ENCODE data around the gene C1orf141.
"Not testable (repeated sequence)": the region's sequence is repeated elsewhere in the genome, so short reads cannot be mapped to it uniquely, and the experiment has no call there.

The C1orf141 gene

GRCh38 chr1:67141832-67142231 lies 7.1 kb upstream of the C1orf141 start:
- not testable (repeated sequence) for ATAC-seq

- ATAC-seq = no peak
Measured at GRCh38 chr1:67140460-67140859, 5.7 kb upstream of the C1orf141 start.

- ATAC-seq = no peak
Measured at GRCh38 chr1:67138813-67139499, 4.2 kb upstream of the C1orf141 start.

GRCh38 chr1:67137307-67137753 lies 2.6 kb upstream of the C1orf141 start:
- no peak for ATAC-seq

- ATAC-seq = no peak
Measured at GRCh38 chr1:67135354-67135753, 584 bp upstream of the C1orf141 start.

GRCh38 chr1:67133177-67133576 lies 1.6 kb downstream of the C1orf141 start:
- no peak for ATAC-seq

GRCh38 chr1:67130673-67131072 lies 4.1 kb downstream of the C1orf141 start:
- no peak for ATAC-seq

GRCh38 chr1:67126974-67127373 lies 7.8 kb downstream of the C1orf141 start:
- no peak for ATAC-seq

- ATAC-seq = no peak
Measured at GRCh38 chr1:67126111-67126746, 8.5 kb downstream of the C1orf141 start.

- no peak for ATAC-seq
Measured at GRCh38 chr1:67124455-67124854, 10.3 kb downstream of the C1orf141 start.

GRCh38 chr1:67120855-67121619 lies 13.7 kb downstream of the C1orf141 start:
- no peak for ATAC-seq

GRCh38 chr1:67118646-67119045 lies 16.1 kb downstream of the C1orf141 start:
- ATAC-seq = no peak

GRCh38 chr1:67118191-67118590 lies 16.6 kb downstream of the C1orf141 start:
- no peak for ATAC-seq

GRCh38 chr1:67114162-67114561 lies 20.6 kb downstream of the C1orf141 start:
- no peak for ATAC-seq

GRCh38 chr1:67110352-67110751 lies 24.4 kb downstream of the C1orf141 start:
- no peak for ATAC-seq

- ATAC-seq = no peak
Measured at GRCh38 chr1:67105508-67105907, 29.3 kb downstream of the C1orf141 start.

- ATAC-seq = no peak
Measured at GRCh38 chr1:67103548-67103947, 31.2 kb downstream of the C1orf141 start.

GRCh38 chr1:67100833-67101232 lies 33.9 kb downstream of the C1orf141 start:
- no peak for ATAC-seq

- ATAC-seq = no peak
Measured at GRCh38 chr1:67097305-67097704, 37.5 kb downstream of the C1orf141 start.

GRCh38 chr1:67094191-67094590 lies 40.6 kb downstream of the C1orf141 start:
- no peak for ATAC-seq

- no peak for ATAC-seq
Measured at GRCh38 chr1:67089685-67090208, 45.0 kb downstream of the C1orf141 start.

- no peak for ATAC-seq
Measured at GRCh38 chr1:67088440-67088839, 46.3 kb downstream of the C1orf141 start.

GRCh38 chr1:67085326-67085725 lies 49.4 kb downstream of the C1orf141 start:
- no peak for ATAC-seq
